GM18519 (cell line): ENCODE data around the gene MYO1H.

Experiments used
- ATAC-seq: cut with Tn5 transposase; IDR thresholded peaks from one replicate; pipeline ENCODE4 v1.9.1; 2021; ENCODE audit warnings: mild to moderate bottlenecking, moderate library complexity; ENCODE audit not compliant: unreplicated experiment, low FRiP score

MYO1H gene

GRCh38 chr12:109445191-109445609 is 97.5 kb downstream of the MYO1H start:
- no peak for ATAC-seq

GRCh38 chr12:109446869-109447268 is 99.2 kb downstream of the MYO1H start:
- no peak for ATAC-seq

- no peak for ATAC-seq
Measured at GRCh38 chr12:109447482-109447881, 99.8 kb downstream of the MYO1H start.

GRCh38 chr12:109448272-109448671 is 100.6 kb downstream of the MYO1H start:
- no peak for ATAC-seq

GRCh38 chr12:109448707-109449390 is 101.1 kb downstream of the MYO1H start:
- no peak for ATAC-seq

- no peak for ATAC-seq
Measured at GRCh38 chr12:109449845-109450532, 102.3 kb downstream of the MYO1H start.

GRCh38 chr12:109450980-109451379 is 103.3 kb downstream of the MYO1H start:
- ATAC-seq: no peak

- no peak for ATAC-seq
Measured at GRCh38 chr12:109451400-109451799, 103.7 kb downstream of the MYO1H start.

GRCh38 chr12:109452489-109452888 is 104.8 kb downstream of the MYO1H start:
- ATAC-seq: no peak

GRCh38 chr12:109455706-109456105 is 108.0 kb downstream of the MYO1H start:
- ATAC-seq: no peak

- ATAC-seq: no peak
Measured at GRCh38 chr12:109458086-109458485, 110.4 kb downstream of the MYO1H start.

GRCh38 chr12:109458771-109459208 is 111.1 kb downstream of the MYO1H start:
- no peak for ATAC-seq

GRCh38 chr12:109459247-109459646 is 111.5 kb downstream of the MYO1H start:
- ATAC-seq: no peak

GRCh38 chr12:109460538-109460937 is 112.8 kb downstream of the MYO1H start:
- no peak for ATAC-seq

GRCh38 chr12:109461049-109461845 is 113.5 kb downstream of the MYO1H start:
- ATAC-seq: no peak

- no peak for ATAC-seq
Measured at GRCh38 chr12:109461846-109462756, 114.4 kb downstream of the MYO1H start.

- ATAC-seq: no peak
Measured at GRCh38 chr12:109462868-109463692, 115.4 kb downstream of the MYO1H start.

- ATAC-seq: no peak
Measured at GRCh38 chr12:109463756-109464155, 116.1 kb downstream of the MYO1H start.

GRCh38 chr12:109464642-109465351 is 117.1 kb downstream of the MYO1H start:
- no peak for ATAC-seq
